Karpas-422 (cell line): ENCODE data around the gene ZSCAN9. TPM values are rescaled to one million over a fixed set of nuclear protein-coding genes. Genes with fewer than 3 reads are reported as not detected.

Source experiments
- DNase-seq: peaks from one replicate; pipeline ENCODE4 v3.0.0-alpha.2; 2015
- H2AFZ ChIP-seq: fragments of 200-600 bp; sonication (generic); 2 replicates; pipeline ENCODE4 v1.6.1; 2014; ENCODE audit warnings: antibody characterized with exemption, low read length, mixed read lengths
- H3K27ac ChIP-seq: fragments of 200-600 bp; sonication (generic); 2 replicates; pipeline ENCODE4 v1.5.1; 2014; ENCODE audit warnings: mild to moderate bottlenecking, low read length, moderate library complexity
- H3K27me3 ChIP-seq: fragments of 200-600 bp; sonication (generic); 2 replicates; pipeline ENCODE4 v1.6.1; 2014; ENCODE audit warnings: low read length, mixed read lengths
- H3K36me3 ChIP-seq: fragments of 200-600 bp; sonication (generic); 2 replicates; pipeline ENCODE4 v1.6.1; 2014; ENCODE audit warnings: low read length, mixed read lengths; ENCODE audit not compliant: insufficient read depth
- H3K4me1 ChIP-seq: fragments of 200-600 bp; sonication (generic); 2 replicates; pipeline ENCODE4 v1.6.1; 2014; ENCODE audit warnings: mild to moderate bottlenecking, low read length, mixed read lengths
- H3K4me2 ChIP-seq: fragments of 200-600 bp; sonication (generic); 2 replicates; pipeline ENCODE4 v1.6.1; 2014; ENCODE audit warnings: low read length, low read depth, mild to moderate bottlenecking; ENCODE audit not compliant: poor library complexity, severe bottlenecking
- H3K4me3 ChIP-seq: fragments of 200-600 bp; sonication (generic); 2 replicates; pipeline ENCODE4 v1.5.1; 2014; ENCODE audit warnings: mild to moderate bottlenecking, antibody characterized with exemption, low read length, mixed read lengths
- H3K79me2 ChIP-seq: fragments of 200-600 bp; sonication (generic); 2 replicates; pipeline ENCODE4 v1.6.1; 2014; ENCODE audit warnings: mild to moderate bottlenecking, low read length, mixed read lengths
- H3K9ac ChIP-seq: fragments of 200-600 bp; sonication (generic); 2 replicates; pipeline ENCODE4 v1.6.0; 2014; ENCODE audit warnings: low read length
- H3K9me2 ChIP-seq: fragments of 200-600 bp; sonication (generic), shearing (Covaris generic); replicated peaks from 2 replicates; pipeline ENCODE4 v1.6.0; 2014; ENCODE audit warnings: mild to moderate bottlenecking, low read length, moderate library complexity; ENCODE audit not compliant: insufficient read depth
- H3K9me3 ChIP-seq: fragments of 300-700, 200-600 bp; sonication (generic); 2 replicates; pipeline ENCODE4 v1.6.1; 2014; ENCODE audit warnings: low read length, mixed read lengths
- H4K20me1 ChIP-seq: fragments of 200-600 bp; sonication (generic); 2 replicates; pipeline ENCODE4 v1.6.1; 2014; ENCODE audit warnings: mild to moderate bottlenecking, antibody characterized with exemption, low read length, low read depth; ENCODE audit not compliant: insufficient read depth
- total RNA-seq: library from RNA; depleted of rRNA; stranded (reverse); fragments of >200 nt; shearing (Covaris generic); gene quantifications from 2 replicates; pipeline ENCODE4 v1.2.3, GENCODE V29; 2014; ENCODE audit warnings: low replicate concordance

ZSCAN9 gene
- total RNA-seq, 1 experiment from 2014 or later = 35.1 TPM

DNA sequence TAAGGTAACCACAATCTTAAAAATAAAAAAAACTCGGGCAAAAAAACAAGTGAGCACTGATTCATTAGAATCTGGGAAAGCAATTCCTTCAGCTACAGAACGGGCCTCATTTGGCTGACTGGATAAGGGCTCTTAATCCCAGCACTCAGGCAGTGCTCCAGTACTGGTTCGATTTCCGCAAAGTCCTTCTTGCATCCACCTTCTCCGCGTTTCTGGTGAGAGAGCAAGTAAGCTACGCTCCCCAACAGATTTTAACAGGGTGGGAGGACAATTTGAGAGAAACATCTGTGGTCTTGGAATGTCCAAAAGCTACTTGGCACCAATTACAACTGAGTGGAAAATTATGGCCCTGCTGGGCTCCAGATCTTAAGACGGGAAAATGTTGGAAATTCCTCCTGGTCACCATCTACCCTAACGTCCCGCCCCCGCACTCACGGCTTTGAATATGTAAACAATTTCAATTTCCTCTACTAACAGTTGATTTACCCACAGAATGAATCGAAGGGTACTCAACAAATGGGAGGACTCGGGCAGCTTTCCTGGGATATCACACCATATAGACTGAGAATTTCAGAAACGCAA is 18.1 kb upstream of the ZSCAN9 start:
- H3K9ac ChIP-seq = no peak overlapping the region
- no peaks in the 10 kb centered on the region for H3K27me3 ChIP-seq
- H3K4me2 ChIP-seq = no peak overlapping the region

GRCh38 chr6:28207510-28208110 is 17.5 kb upstream of the ZSCAN9 start:
- Histone ChIP-seq H2AFZ (no peak overlapping the region), H3K27ac (no peak overlapping the region), H3K4me2 (no peak overlapping the region), H4K20me1 (no peaks in the 10 kb centered on the region), H3K9me2 (no peaks in the 10 kb centered on the region), H3K36me3 (no peaks in the 10 kb centered on the region), H3K9ac (no peak overlapping the region), H3K4me3 (no peak overlapping the region), H3K9me3 (no peaks in the 10 kb centered on the region), H3K79me2 (no peaks in the 10 kb centered on the region), H3K4me1 (peaks cover 16% of the 10 kb centered on the region), H3K27me3 (no peaks in the 10 kb centered on the region)
- DNase-seq = no peak

More for the DNA sequence above, 18.1 kb upstream of the ZSCAN9 start:
- no peaks in the 10 kb centered on the region for H3K9me3 ChIP-seq
- DNase-seq = no peak
- H3K4me3 ChIP-seq = no peak overlapping the region
- no peak overlapping the region for H2AFZ ChIP-seq
- no peaks in the 10 kb centered on the region for H3K9me2 ChIP-seq
- no peak overlapping the region for H3K27ac ChIP-seq
- no peaks in the 10 kb centered on the region for H3K36me3 ChIP-seq
- no peaks in the 10 kb centered on the region for H3K79me2 ChIP-seq
- no peaks in the 10 kb centered on the region for H4K20me1 ChIP-seq
- peaks cover 10% of the 10 kb centered on the region for H3K4me1 ChIP-seq

DNA sequence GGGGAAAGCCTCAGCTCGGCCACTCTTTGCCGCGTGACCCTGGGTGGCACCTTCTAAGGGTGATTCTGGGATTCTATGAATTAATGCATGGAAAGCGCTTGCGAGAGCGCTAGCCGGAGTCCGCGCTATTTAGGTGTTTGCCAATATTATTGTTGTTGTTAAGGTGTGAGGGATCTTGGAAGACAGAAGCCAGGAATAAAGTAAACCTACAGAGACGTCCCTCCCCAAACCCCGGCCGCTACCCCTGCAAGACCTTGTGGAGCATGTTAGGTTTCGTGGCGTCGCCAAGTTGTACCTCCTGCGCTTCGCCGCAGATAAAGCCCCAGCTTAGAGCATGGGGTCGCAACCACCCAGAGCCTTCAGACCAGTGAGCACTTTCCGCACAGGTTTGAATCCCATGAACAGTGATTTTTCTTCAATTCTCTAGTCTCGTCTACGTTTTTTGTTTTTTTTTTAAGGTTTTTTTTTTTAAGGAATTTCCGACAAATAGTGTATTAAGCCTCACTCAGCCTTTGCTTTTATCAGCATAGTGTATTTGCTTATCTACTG is 16.9 kb upstream of the ZSCAN9 start:
- no peak overlapping the region for H2AFZ ChIP-seq

DNA sequence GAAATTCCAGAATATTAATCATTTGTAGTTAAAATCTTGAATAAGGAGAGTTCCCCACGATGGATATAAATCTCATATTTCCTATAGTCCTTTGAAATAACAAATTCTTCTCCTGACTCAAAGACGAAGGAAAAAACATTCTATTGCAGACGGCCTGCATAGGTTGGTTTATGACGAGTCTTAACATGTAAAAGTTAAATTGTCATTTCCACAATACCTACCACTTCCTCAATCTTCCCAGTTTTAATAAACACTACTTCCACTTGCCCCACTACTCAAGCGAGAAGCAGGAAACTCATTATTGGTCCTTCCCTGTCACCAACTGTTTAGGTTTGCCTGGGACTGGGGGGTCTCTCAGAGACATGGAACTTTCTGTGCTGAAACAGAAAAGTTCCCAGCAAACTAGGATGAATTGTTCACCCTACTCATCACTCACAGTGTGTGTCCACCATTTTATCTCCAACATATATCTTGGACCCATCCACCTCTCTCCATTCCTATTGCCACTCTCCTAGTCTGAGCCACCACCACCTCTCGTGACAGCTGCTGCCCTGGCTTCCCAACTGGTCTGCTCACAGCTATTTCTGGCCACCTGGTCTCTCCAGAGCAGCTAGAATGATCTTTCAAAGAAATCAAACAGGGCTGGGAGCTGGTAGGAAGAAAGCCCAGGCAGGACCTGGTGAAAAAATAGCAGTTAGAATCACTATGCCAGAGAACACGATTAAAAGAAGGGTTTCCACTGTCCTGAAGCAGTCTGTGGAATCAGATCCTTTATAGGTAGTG is 15.1 kb upstream of the ZSCAN9 start:
- Histone ChIP-seq H4K20me1 (no peaks in the 10 kb centered on the region), H3K9me3 (no peaks in the 10 kb centered on the region), H3K79me2 (no peaks in the 10 kb centered on the region), H3K27me3 (no peaks in the 10 kb centered on the region), H3K4me3 (no peak overlapping the region), H3K9ac (no peak overlapping the region), H3K9me2 (no peaks in the 10 kb centered on the region), H3K36me3 (no peaks in the 10 kb centered on the region), H3K27ac (no peak overlapping the region), H3K4me1 (peaks cover 25% of the 10 kb centered on the region), H3K4me2 (no peak overlapping the region), H2AFZ (no peak overlapping the region)
- DNase-seq = no peak

More for the DNA sequence above, 16.9 kb upstream of the ZSCAN9 start:
- Histone ChIP-seq H3K4me3 (no peak overlapping the region), H3K9ac (no peak overlapping the region), H3K36me3 (no peaks in the 10 kb centered on the region), H4K20me1 (no peaks in the 10 kb centered on the region), H3K9me3 (no peaks in the 10 kb centered on the region), H3K27ac (no peak overlapping the region), H3K4me1 (peaks cover 22% of the 10 kb centered on the region), H3K4me2 (no peak overlapping the region), H3K79me2 (no peaks in the 10 kb centered on the region), H3K27me3 (no peaks in the 10 kb centered on the region), H3K9me2 (no peaks in the 10 kb centered on the region)
- no peak for DNase-seq

DNA sequence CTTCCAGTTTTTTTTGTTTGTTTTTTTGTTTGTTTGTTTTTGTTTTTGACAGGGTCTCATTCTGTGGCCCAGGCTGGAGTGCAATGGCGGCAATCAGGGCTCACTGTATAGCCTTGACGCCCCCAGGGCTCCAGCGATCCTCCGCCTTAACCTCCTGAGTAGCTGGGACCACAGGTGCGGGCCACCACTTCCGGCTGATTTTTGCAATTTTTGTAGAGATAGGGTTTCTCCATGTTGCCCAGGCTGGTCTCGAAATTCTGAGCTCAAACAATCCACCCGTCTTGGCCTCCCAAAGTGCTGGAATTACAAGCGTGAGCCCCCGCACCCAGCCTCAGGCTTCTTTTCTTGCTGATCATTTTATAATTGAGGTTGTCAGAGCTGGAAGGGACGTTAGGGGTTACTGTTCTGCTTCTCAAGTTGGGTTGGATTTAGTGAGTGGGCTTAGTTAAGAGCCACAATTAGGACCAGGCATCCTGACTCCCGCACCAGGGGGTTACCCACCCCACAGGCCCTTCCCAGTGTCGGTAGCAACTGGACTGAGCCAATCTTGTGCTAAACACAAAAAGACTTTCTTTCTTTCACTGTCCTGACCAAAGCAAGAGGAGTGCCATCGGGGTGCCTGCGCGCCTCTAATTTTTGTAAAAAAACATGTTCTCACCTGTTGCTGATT is 13.1 kb upstream of the ZSCAN9 start:
- H3K4me3 ChIP-seq = peak overlapping the region; percentile 64
- no peaks in the 10 kb centered on the region for H3K9me3 ChIP-seq

GRCh38 chr6:28212510-28213212 is 12.4 kb upstream of the ZSCAN9 start:
- no peaks in the 10 kb centered on the region for H3K36me3 ChIP-seq
- H3K9me2 ChIP-seq = no peaks in the 10 kb centered on the region
- H3K4me3 ChIP-seq = peak overlapping the region; percentile 64
- H4K20me1 ChIP-seq = no peaks in the 10 kb centered on the region
- H3K4me1 ChIP-seq = peaks cover 25% of the 10 kb centered on the region
- H3K79me2 ChIP-seq = no peaks in the 10 kb centered on the region
- peak overlapping the region; percentile 88 for H2AFZ ChIP-seq
- no peak overlapping the region for H3K27ac ChIP-seq
- peak overlapping the region; percentile 57 for H3K9ac ChIP-seq
- H3K4me2 ChIP-seq = peak overlapping the region; percentile 75
- peak; percentile 82 for DNase-seq
- no peaks in the 10 kb centered on the region for H3K27me3 ChIP-seq
- H3K9me3 ChIP-seq = no peaks in the 10 kb centered on the region

More for the DNA sequence above, 13.1 kb upstream of the ZSCAN9 start:
- H3K27me3 ChIP-seq = no peaks in the 10 kb centered on the region
- H3K4me1 ChIP-seq = peaks cover 25% of the 10 kb centered on the region
- H3K9me2 ChIP-seq = no peaks in the 10 kb centered on the region
- no peaks in the 10 kb centered on the region for H3K36me3 ChIP-seq
- H3K4me2 ChIP-seq = peak overlapping the region; percentile 75
- H4K20me1 ChIP-seq = no peaks in the 10 kb centered on the region
- peak; percentile 61 for DNase-seq
- peak overlapping the region; percentile 88 for H2AFZ ChIP-seq
- H3K79me2 ChIP-seq = no peaks in the 10 kb centered on the region
- H3K9ac ChIP-seq = peak overlapping the region; percentile 57
- no peak overlapping the region for H3K27ac ChIP-seq

GRCh38 chr6:28213213-28213523 is 11.9 kb upstream of the ZSCAN9 start:
- no peak overlapping the region for H3K9ac ChIP-seq
- H3K4me2 ChIP-seq = peak overlapping the region; percentile 75
- H3K27me3 ChIP-seq = no peaks in the 10 kb centered on the region
- no peak overlapping the region for H3K27ac ChIP-seq
- no peaks in the 10 kb centered on the region for H3K9me2 ChIP-seq
- no peaks in the 10 kb centered on the region for H4K20me1 ChIP-seq
- peak overlapping the region; percentile 64 for H3K4me3 ChIP-seq
- H3K79me2 ChIP-seq = no peaks in the 10 kb centered on the region
- H3K36me3 ChIP-seq = no peaks in the 10 kb centered on the region
- H2AFZ ChIP-seq = peak overlapping the region; percentile 88; the same call in 1 of the 2 replicates
- no peaks in the 10 kb centered on the region for H3K9me3 ChIP-seq
- no peak for DNase-seq
- peaks cover 27% of the 10 kb centered on the region for H3K4me1 ChIP-seq
